GM18909 (cell line): Measurements from ENCODE around the gene SUMF1.

Experiments used
- ATAC-seq: cut with Tn5 transposase; IDR thresholded peaks from one replicate; pipeline ENCODE4 v1.9.1; 2021; ENCODE audit warnings: mild to moderate bottlenecking; ENCODE audit not compliant: unreplicated experiment, poor library complexity

Gene SUMF1

GRCh38 chr3:4466741-4467521, at the start of gene SUMF1:
TSS of gene SUMF1 (minus strand) at chr3:4467269. CDS start at chr3:4467245, 24 bp downstream.
- peak; percentile 100 for ATAC-seq

GRCh38 chr3:4515916-4516579, 49.0 kb upstream of the SUMF1 start:
- ATAC-seq, result no peak

- ATAC-seq, result no peak
These were observed 47.8 kb upstream of the SUMF1 start for GRCh38 chr3:4514916-4515315.

GRCh38 chr3:4514321-4514720, 47.3 kb upstream of the SUMF1 start:
- ATAC-seq, result no peak

GRCh38 chr3:4512895-4513616, 46.0 kb upstream of the SUMF1 start:
- ATAC-seq, result no peak

- no peak for ATAC-seq
These were observed 44.6 kb upstream of the SUMF1 start for GRCh38 chr3:4511491-4512262.

GRCh38 chr3:4509983-4510755, 43.1 kb upstream of the SUMF1 start:
- ATAC-seq, result no peak

- ATAC-seq, result no peak
These were observed 42.0 kb upstream of the SUMF1 start for GRCh38 chr3:4509043-4509442.

GRCh38 chr3:4508048-4508981, 41.2 kb upstream of the SUMF1 start:
- ATAC-seq, result peak; percentile 83

- peak; percentile 26 for ATAC-seq
These were observed 40.0 kb upstream of the SUMF1 start for GRCh38 chr3:4507024-4507596.

GRCh38 chr3:4506559-4507023, 39.5 kb upstream of the SUMF1 start:
- ATAC-seq, result no peak

- ATAC-seq, result no peak
These were observed 38.9 kb upstream of the SUMF1 start for GRCh38 chr3:4505688-4506558.

- ATAC-seq, result no peak
These were observed 37.5 kb upstream of the SUMF1 start for GRCh38 chr3:4504340-4505261.

GRCh38 chr3:4503050-4503449, 36.0 kb upstream of the SUMF1 start:
- peak; percentile 63 for ATAC-seq

GRCh38 chr3:4501927-4502326, 34.9 kb upstream of the SUMF1 start:
- ATAC-seq, result no peak

GRCh38 chr3:4501437-4501836, 34.4 kb upstream of the SUMF1 start:
- no peak for ATAC-seq
